Measurements from ENCODE around the gene IL11. TPM values are rescaled to one million over a fixed set of nuclear protein-coding genes. Genes with fewer than 3 reads are reported as not detected.

IL11 gene
- total and polyA plus RNA-seq, 2 of the 13 experiments (the other 11 are each of a cell fraction or from before 2014, with no cell fraction given), result 2.5 to 2.9 TPM

GRCh38 chr19:55386493-55386971 is 16.3 kb upstream of the IL11 start:
- no peaks in the 10 kb centered on the region for H3K9me3 ChIP-seq (ENCODE audit: low read length)
- peak overlapping the region; percentile 67 for H3K27ac ChIP-seq (ENCODE audit: extremely low read length, insufficient read depth, low read length)
- H3K36me3 ChIP-seq (replicated peaks in 1 of 2; ENCODE audit: control insufficient read depth in 1 of 2, insufficient read depth in 2 of 2, low read length in 2 of 2), result peaks cover 16 to 35% of the 10 kb centered on the region in 2 experiments
- H3K4me1 ChIP-seq (ENCODE audit: insufficient read depth, low read length), result peaks cover 40% of the 10 kb centered on the region
- ChIA-PET POLR2A (interaction anchor here (0.5 to 9.7 kb wide), 4 partner anchors 20 to 106 kb away, joined by 3 to 62 read pairs (median 6); partner anchors contain the start of genes GARIN5B, HSPBP1, KMT5C and UBE2S), CTCF (ENCODE audit: low intra/inter-chr PET ratio, low total read pairs) (interaction anchor here (0.7 kb wide), 1 partner anchor 40 kb away, joined by 3 read pairs; no protein-coding TSS in a partner anchor)
- DNase-seq (ENCODE audit: low spot score), result no peak
- no peak for FAIRE-seq
- intact Hi-C loops (cut with micrococcal nuclease; ENCODE audit: unreplicated experiment) (loop anchor here (5.0 kb wide), 1 partner anchor 54 kb away; no protein-coding TSS in a partner anchor), in situ Hi-C loops (cut with HindIII; ENCODE audit: extremely low pct_ligation_motif_present, low pct_unique_long_range_greater_than_20kb) (no loop called here)
- 3% methylated on average over 31 of the region's 33 CpGs for WGBS (ENCODE audit: low lambda C conversion rate)
- ATAC-seq, result no peak
- no peak overlapping the region for H2AFZ ChIP-seq (ENCODE audit: low read length)
- H3K4me3 ChIP-seq (replicated peaks in 1 of 3; ENCODE audit: insufficient read depth in 1 of 3, low read depth in 2 of 3, low read length in 3 of 3), result peak overlapping the region; percentile 86 to 100 (median 89)
- peak overlapping the region; percentile 96 for H3K4me2 ChIP-seq (ENCODE audit: low read depth, low read length)
- H4K20me1 ChIP-seq (ENCODE audit: insufficient read depth, low read length), result peaks cover 46% of the 10 kb centered on the region
- BruUV-seq (replicated peaks), result no TSS peak
- no peaks in the 10 kb centered on the region; a peak in 1 of 5 replicates for H3K27me3 ChIP-seq (ENCODE audit: control insufficient read depth in 1 of 2, insufficient read depth in 2 of 2, low read length in 2 of 2)
- H3K9ac ChIP-seq (ENCODE audit: insufficient read depth, low read depth, low read length), result peak overlapping the region; percentile 96
- peaks cover 30% of the 10 kb centered on the region for H3K79me2 ChIP-seq (ENCODE audit: insufficient read depth, low read length)
- TF ChIP-seq HOXD1 (CRISPR knock-in tag; IDR thresholded peaks at IDR 0.05) (0 out of 2 replicates have a peak, but pooled peaks have one; percentile 14), ZNF207 (IDR thresholded peaks at IDR 0.05; ENCODE audit: borderline replicate concordance) (no peak), SIX4 (CRISPR knock-in tag; IDR thresholded peaks at IDR 0.05) (no peak), ZSCAN12 (CRISPR knock-in tag; IDR thresholded peaks at IDR 0.05) (no peak), ZNF567 (CRISPR knock-in tag; IDR thresholded peaks at IDR 0.05; ENCODE audit: borderline replicate concordance) (no peak), PAX8 (CRISPR knock-in tag; IDR thresholded peaks at IDR 0.05; ENCODE audit: borderline replicate concordance) (peak; percentile 38; the same call in 1 of the 2 replicates), ZNF678 (CRISPR knock-in tag; IDR thresholded peaks at IDR 0.05) (0 out of 2 replicates have a peak, but pooled peaks have one; percentile 73), ZFP82 (CRISPR knock-in tag; IDR thresholded peaks at IDR 0.05; ENCODE audit: borderline replicate concordance) (0 out of 2 replicates have a peak, but pooled peaks have one; percentile 24), ZNF674 (CRISPR knock-in tag; IDR thresholded peaks at IDR 0.05; ENCODE audit: low read depth) (no peak), ZUFSP (CRISPR knock-in tag; IDR thresholded peaks at IDR 0.05; ENCODE audit: borderline replicate concordance) (no peak), ZNF383 (CRISPR knock-in tag; IDR thresholded peaks at IDR 0.05; ENCODE audit: borderline replicate concordance) (peak; percentile 92; the same call in 1 of the 2 replicates), KLF12 (CRISPR knock-in tag; IDR thresholded peaks at IDR 0.05; ENCODE audit: borderline replicate concordance) (no peak), DRAP1 (CRISPR knock-in tag; IDR thresholded peaks at IDR 0.05) (no peak), ZBTB34 (CRISPR knock-in tag; IDR thresholded peaks at IDR 0.05) (no peak), ZNF672 (CRISPR knock-in tag; IDR thresholded peaks at IDR 0.05) (0 out of 2 replicates have a peak, but pooled peaks have one; percentile 10), ZNF512B (CRISPR knock-in tag; IDR thresholded peaks at IDR 0.05; ENCODE audit: borderline replicate concordance) (no peak), ZNF274 (CRISPR knock-in tag; IDR thresholded peaks at IDR 0.05) (0 out of 2 replicates have a peak, but pooled peaks have one; percentile 5)
